Astrocyte of the cerebellum (primary cell): ENCODE results near the gene MSI2.

ENCODE experiments used
- DNase-seq: peaks from one replicate; pipeline ENCODE4 v3.0.0-alpha.2; 2011; ENCODE audit warnings: low read depth
- H3K4me3 ChIP-seq: 2 replicates; pipeline ENCODE4 v1.5.1; 2011; ENCODE audit warnings: mild to moderate bottlenecking, low read depth, low read length, moderate library complexity
- in situ Hi-C: cut with HindIII; loops from 2 replicates; pipeline ENCODE4 v1.10.0; 2017; ENCODE audit warnings: low sequenced_read_pairs
- TF ChIP-seq, protein P1 (sequence below): IDR thresholded peaks from 2 replicates; pipeline ENCODE4 v1.5.1; 2012; ENCODE audit warnings: low read length, low read depth, moderate library complexity, mild to moderate bottlenecking; ENCODE audit errors: missing control alignments

MSI2 gene

DNA sequence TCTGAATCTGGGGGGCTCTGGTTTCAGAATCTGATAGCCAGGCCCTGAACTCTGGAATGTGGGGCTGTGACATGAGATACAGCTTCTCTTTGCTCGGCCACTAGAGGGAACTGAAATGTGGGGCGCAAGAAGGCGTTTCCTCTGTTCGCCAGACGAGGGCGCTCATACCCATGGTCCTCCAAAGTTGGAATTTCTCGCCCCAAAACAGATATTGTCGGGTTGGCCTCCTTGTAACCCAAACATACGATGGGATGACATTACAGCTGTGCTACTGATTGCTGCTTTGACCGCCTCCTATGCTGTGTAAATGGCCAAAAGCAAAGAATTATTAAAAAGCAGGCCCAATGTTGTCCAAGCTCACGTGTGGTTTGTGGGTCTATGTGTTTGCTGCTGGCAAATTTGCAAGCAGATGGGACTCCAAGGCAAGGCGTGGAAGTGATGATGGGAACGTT, 13.1 kb upstream of the MSI2 start:
- DNase-seq, result peak; percentile 35
- TF ChIP-seq, protein P1, sequence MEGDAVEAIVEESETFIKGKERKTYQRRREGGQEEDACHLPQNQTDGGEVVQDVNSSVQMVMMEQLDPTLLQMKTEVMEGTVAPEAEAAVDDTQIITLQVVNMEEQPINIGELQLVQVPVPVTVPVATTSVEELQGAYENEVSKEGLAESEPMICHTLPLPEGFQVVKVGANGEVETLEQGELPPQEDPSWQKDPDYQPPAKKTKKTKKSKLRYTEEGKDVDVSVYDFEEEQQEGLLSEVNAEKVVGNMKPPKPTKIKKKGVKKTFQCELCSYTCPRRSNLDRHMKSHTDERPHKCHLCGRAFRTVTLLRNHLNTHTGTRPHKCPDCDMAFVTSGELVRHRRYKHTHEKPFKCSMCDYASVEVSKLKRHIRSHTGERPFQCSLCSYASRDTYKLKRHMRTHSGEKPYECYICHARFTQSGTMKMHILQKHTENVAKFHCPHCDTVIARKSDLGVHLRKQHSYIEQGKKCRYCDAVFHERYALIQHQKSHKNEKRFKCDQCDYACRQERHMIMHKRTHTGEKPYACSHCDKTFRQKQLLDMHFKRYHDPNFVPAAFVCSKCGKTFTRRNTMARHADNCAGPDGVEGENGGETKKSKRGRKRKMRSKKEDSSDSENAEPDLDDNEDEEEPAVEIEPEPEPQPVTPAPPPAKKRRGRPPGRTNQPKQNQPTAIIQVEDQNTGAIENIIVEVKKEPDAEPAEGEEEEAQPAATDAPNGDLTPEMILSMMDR, result peak; percentile 100
- in situ Hi-C loops, result no loop called here
- H3K4me3 ChIP-seq, result no peak overlapping the region

DNA sequence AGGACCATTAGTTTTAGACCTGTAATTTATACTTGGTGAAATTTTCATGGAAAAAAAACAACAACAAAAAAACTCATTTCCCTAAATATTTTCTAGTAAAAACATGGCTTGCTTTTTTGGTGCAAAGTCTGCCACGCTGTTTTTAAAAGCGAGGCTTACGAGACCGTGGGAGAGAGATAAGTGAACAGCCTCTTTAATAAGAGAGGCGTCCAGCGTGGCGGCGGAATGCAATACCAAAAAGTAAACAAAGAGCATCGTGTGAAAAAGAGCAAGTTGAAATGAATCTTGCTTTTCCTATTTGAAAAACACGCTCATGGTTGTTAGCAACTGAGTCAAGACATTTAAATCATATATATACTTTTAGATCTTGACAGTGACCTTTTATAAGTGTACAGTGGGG, 10.5 kb upstream of the MSI2 start:
- no peak for DNase-seq
- in situ Hi-C loops, result no loop called here
- H3K4me3 ChIP-seq, result no peak overlapping the region
- TF ChIP-seq, protein P1, result no peak

DNA sequence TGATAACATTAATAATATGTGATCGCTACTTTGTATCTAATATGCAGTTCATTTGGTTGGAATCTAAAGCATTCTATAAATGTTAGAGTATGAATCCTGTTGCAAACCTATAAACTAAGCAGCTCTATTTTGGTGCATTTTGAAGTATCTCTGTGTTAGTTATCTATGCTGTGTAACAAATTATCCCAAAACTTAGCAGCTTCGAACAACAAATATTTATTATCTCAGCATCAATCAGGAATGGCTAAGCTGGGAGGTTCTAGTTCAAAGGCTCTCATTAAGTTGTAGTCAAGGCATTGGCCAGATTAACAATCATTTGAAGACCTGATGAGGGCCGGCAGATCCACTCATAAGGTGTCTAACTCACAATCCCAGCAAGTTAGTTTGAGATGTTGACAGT, 10.1 kb upstream of the MSI2 start:
- no peak for DNase-seq
- in situ Hi-C loops, result no loop called here
- H3K4me3 ChIP-seq, result no peak overlapping the region
- TF ChIP-seq, protein P1, result no peak

DNA sequence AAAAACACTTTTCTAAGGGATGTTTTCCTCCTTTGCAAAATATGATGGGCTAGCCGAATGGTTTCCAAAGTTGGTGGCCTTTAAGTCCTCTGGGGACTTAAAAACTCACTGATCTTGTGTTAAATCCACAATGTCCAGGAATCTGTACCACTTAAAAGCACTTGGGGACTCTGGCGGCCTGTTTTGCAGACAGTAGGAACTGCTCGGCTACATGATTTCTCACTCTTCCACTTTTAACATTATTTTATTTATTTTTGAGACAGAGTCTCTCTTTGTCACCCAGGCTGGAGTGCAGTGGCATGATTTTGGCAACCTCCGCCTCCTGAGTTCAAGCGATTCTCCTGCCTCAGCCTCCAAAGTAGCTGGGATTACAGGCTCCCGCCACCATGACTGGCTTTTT, 9.1 kb upstream of the MSI2 start:
- TF ChIP-seq, protein P1, result no peak
- in situ Hi-C loops, result no loop called here
- no peak overlapping the region for H3K4me3 ChIP-seq
- DNase-seq, result no peak

DNA sequence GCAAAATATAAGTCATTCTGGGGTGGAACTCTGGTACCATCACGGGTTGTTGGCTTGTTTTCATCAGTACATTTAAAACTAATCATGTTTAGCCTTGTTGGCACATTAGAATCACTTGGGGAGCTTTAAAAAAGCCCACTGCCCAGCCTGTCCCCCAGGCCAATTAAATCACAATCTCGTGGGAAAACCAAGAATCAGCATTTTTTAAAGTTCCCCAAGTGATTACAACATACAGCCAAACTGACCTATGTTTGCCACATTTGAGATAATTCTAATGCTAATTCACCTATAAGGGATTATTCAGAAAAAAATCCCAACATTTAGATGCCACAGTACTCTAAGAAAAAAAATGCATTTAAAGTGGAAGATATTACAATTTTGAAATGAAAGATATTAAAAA, 8.4 kb upstream of the MSI2 start:
- H3K4me3 ChIP-seq, result no peak overlapping the region
- in situ Hi-C loops, result no loop called here
- DNase-seq, result no peak
- TF ChIP-seq, protein P1, result no peak

DNA sequence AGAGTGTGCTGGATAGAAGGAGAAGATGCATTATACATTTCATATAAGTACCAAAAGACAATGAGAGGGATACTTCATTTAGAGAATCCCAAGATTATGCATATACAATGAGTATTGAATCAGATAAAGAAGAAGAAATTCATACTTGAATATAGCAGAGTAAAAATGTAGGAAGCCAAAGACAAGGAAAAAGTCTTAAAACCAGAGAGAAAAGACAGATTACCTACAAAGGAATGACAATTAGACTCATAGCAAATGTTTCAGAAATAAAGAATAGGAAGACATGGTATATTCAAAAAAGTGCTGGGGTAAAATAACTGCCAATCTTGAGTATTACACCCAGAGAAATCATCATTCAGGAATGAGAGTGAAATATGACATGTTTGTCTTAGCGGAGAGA, 6.8 kb upstream of the MSI2 start:
- H3K4me3 ChIP-seq, result no peak overlapping the region
- TF ChIP-seq, protein P1, result no peak
- DNase-seq, result no peak
- in situ Hi-C loops, result no loop called here
